ENCODE data around the gene ANXA7.
"Not testable (repeated sequence)": the region's sequence is repeated elsewhere in the genome, so short reads cannot be mapped to it uniquely, and the experiment has no call there.

The ANXA7 gene

DNA sequence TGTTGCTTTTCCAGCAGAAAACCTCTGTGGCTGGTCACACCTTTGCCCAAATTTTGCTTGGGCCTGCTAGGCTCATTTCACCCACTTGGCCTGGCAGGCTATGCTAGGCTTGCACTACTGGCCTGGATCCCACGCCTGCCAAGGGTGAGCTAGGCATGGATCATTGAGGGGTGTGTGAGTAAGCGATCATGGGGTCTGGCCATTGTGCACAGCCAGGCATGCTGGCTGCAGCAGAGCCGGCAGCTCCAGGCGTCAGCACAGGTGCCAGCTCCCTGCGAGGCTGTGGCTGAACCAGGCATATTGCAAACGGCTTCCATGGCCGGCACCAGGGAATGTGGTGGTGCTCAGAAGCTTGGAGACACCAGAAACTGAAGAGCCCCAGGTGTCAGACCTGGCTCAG, 74.4 kb downstream of the ANXA7 start:
- DNase-seq (ENCODE audit: low read depth in 2 of 2) = no peak

DNA sequence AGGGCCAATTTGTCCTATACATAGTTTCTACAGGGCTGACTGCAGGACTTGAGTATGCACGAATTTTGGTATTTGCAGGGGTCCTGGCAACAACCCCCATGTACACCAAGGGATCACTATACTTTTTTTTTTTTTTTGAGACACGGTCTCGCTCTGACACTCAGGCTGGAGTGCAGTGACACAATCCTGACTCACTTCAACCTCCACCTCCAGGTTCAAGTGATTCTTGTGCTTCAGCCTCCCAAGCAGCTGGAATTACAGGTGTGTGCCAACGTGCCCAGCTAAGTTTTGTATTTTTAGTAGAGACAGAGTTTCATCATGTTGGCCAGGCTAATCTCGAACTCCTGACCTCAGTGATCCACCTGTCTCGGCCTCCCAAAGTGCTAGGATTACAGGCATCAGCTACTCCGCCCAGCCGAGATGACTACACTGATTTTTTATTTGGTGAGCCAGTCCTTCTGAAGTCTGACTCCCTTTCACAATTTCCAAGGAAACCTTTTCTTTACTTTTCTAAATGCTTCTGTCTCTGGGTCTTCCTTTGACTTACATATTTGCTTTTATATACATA, 75.0 kb downstream of the ANXA7 start:
- no peak for DNase-seq (ENCODE audit: low read depth in 2 of 2)

GRCh38 chr10:73333202-73333601, 80.7 kb downstream of the ANXA7 start:
- no peak for DNase-seq (ENCODE audit: low read depth in 2 of 2)

GRCh38 chr10:73332379-73332778, 81.5 kb downstream of the ANXA7 start:
- no peak for DNase-seq (ENCODE audit: low read depth in 2 of 2)

- not testable (repeated sequence) for DNase-seq (ENCODE audit: low read depth in 2 of 2)
Observed at GRCh38 chr10:73328523-73328922, 85.3 kb downstream of the ANXA7 start.

GRCh38 chr10:73325290-73325689, 88.6 kb downstream of the ANXA7 start:
- not testable (repeated sequence) for DNase-seq (ENCODE audit: low read depth in 2 of 2)
